ENCODE measurements around the gene LCN2.

Gene LCN2

DNA sequence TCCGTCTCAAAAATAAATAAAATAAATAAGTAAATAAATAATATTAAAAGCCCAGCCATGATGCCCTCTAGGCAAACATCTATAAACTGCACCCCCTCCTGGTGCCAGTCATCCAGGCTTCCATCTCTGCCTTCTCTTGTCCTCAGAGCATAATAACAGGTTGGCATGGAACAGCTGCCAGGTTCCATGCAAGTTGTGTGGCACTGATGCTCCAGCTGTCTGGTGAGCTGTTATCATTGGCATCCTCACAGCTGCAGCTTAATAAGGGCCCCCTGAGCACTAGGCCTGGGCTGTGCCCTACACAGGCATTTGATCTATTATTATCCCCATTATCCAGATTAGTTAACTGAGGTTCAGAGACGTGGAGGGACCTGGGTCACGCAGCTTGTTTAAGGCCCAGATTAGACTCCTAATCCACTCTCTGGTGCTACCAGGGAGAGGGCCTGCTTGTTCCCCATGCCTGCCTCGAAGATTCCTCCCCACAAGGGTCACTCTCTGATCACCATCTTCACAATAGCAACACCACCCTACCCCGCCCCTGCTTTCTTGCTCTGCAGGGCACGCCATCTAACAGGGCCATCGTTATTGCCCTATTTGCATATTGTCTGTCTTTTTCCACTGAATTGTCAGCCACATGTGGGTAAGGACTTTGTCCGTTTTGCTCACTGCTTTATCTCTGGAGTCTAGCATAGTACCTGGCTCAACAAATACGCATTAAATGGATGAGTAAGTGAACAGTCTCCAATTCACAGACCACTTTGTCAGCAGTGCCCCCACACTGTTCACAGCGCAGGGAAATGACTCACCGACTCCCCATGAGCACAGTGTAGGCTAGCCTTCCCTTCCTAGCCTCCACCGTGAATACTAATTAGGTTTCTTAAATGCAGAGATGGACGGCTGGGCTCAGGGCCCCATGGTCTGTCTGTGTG is 52.5 kb downstream of the LCN2 start:
- DNase-seq (ENCODE audit: low spot score), result no peak

GRCh38 chr9:128202648-128203023 is 53.4 kb downstream of the LCN2 start:
- no peak for DNase-seq (ENCODE audit: low spot score)
